HG02884 (cell line): Measurements from ENCODE around the gene EID3.

Experiments used
- ATAC-seq: cut with Tn5 transposase; IDR thresholded peaks from one replicate; pipeline ENCODE4 v1.9.1; 2021; ENCODE audit warnings: mild to moderate bottlenecking, moderate library complexity; ENCODE audit not compliant: unreplicated experiment

Gene EID3

DNA sequence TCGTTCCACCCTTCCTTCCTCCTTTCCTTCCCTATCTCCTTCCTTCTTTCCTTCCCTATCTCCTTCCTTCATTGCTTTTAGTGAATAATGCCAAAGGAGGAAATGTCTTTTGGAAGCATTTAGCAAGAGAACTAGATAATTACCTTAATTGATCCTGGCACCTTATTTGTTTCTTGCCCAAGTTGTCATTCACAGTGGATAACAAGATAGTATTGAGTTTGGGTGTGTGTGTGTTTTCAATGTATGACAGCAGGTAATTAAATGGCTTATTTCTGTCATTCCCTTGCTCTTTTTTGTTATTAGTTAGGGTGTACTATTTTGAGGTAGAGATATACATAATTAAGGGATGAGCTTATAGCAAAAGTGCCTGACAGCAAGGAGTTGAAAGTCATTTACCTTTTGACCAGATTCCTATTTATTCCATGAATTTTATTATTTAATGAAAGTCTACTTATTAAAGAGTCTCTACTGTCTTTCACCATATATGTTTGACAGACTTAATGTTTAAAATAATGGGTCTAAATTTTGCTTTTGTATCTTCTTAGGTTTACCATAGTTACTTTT lies 30.2 kb downstream of the EID3 start:
- ATAC-seq: no peak

DNA sequence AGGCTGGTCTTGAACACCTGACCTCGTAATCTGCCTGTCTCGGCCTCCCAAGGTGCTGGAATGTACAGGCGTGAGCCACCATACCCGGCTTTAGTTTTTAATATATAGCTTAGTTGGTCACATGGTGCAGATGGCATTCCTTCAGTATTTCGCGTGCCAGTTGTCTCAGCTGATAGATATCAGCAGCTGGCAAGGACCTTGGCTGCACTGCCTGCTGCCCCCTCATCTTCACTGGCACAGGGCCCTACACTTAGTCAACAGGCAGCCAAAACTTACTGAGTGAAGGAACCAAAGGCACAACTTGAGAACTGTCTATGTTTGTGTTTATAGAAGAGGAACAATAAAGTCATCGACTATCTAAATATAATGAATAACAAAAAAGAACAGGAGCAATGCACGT lies 31.0 kb downstream of the EID3 start:
- no peak for ATAC-seq

DNA sequence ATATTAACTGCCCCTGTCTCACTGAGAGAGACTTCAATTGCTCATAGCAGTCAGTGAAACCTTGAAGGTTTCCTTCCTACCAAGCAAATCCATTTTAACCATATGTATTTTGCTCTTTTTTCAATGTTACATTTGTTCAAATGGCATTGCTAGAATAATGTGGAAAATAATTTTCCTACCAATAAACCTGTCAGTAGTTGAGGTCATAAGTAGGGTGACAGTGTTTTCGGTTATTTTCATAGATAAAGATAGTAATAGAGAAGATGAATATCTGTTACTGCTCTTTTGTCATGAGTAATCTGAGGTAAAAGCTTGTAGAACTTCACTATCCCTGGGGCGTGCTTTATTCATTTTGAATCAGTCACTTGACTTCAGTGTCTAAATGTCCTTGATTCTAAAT lies 32.6 kb downstream of the EID3 start:
- no peak for ATAC-seq

DNA sequence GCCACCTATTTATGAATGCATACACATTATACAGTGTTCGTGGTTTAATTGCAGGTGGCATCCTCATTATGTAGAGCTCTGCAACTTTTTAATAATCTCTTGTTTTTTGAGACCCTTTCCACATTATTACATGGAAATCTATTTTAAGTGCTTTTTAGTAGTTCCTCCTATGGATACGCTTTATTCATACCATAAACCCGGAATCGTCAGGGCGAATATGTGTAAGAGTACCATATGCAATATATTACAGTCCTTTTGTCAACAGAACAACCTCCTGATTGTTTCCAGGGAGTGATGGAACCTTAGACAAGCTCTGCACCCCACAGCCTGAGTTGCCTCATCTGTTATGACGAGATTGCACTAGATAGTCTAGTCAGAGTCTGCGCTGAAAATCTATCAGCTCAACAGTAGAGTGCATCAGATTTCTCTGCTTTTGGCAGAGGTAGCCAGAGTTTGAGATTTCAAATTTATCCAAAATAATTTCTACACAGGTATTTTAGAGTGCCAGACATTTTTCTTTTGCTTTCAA lies 33.6 kb downstream of the EID3 start:
- no peak for ATAC-seq

DNA sequence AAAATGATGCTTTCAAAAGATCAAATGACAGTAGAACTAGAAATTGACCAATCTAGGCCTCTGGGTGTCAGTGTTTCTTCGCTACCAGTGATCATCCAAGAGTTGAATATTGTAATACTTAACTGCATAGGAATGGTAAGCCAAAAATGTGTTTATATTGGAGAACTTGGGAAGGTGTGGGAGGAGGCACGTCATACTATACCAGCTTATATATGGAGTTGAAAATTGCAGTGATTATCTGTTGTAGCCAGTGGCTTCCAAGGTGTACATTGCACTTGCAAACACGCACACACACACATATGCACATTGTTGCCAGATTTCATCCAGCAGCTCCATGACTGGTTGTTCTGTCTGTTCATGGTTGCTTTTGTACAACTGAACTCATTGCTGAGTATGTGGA lies 36.1 kb downstream of the EID3 start:
- no peak for ATAC-seq

DNA sequence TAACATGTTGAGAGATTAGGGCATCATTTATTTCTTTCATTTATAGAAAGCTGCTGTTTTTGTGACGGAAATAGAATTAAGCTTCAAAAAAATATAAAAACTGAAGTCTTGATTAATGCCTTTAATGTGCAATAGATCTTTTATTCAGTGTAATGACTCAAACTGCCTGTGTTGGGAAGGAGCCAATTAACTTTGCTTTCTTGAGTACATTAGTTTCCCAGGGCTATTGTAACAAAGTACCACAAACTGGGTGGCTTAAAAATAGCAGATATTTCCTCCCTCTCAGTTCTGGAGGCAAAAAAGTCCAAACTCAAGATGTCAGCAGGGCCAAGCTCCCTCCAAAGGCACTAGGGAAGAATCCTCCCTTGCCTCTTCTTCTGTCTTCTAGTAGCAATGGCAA lies 36.6 kb downstream of the EID3 start:
- no peak for ATAC-seq

DNA sequence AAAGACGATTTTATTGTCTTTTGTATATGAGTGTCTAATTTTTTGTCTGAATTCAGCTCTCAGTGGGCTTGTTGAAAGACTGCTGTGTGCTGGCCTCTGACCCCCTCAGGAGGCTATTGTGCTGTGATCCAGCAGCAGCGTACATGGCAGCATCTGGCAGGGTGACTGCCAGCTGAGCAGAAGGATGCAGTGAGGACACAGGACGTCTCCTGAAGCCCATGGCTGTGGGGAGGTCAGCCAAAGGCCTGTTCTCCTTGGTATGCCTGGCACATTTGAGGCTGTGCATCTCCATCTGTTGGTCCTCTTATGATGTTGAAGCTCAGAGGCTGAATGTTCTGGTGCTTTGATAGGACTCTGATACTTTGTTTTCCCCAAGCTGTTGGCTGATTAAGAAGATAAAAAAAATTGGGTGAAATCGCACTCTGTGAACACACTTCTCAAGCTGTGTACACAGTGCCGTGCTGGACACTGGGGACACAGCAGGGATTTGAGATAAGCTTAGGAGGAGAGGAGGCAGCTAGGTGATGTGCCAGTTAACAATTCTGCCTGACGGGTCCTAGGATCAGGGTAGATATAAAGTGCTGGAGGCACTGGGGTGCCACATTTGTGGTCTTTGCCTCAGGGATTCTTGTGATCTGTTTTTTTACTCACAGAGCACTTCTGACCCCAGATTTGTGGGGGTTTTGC lies 37.5 kb downstream of the EID3 start:
- no peak for ATAC-seq

DNA sequence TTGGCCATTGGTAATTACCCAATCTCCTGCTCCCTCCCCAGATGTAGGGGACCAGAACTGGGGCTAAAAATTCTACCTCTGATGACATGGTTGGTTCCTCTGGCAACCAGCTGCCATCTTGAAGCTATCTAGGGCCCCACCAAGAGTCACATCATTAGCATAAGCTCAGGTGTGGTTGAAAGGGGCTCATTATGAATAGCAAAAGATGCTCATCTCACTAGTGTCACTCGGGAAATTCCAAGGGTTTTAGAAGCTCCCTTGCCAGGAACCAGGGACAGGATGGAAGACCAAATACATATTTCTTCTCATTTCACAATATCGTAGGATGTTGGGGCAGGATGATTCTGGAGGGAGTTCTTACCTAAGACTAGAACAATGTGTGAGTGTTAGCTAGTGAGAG lies 38.6 kb downstream of the EID3 start:
- ATAC-seq: no peak

DNA sequence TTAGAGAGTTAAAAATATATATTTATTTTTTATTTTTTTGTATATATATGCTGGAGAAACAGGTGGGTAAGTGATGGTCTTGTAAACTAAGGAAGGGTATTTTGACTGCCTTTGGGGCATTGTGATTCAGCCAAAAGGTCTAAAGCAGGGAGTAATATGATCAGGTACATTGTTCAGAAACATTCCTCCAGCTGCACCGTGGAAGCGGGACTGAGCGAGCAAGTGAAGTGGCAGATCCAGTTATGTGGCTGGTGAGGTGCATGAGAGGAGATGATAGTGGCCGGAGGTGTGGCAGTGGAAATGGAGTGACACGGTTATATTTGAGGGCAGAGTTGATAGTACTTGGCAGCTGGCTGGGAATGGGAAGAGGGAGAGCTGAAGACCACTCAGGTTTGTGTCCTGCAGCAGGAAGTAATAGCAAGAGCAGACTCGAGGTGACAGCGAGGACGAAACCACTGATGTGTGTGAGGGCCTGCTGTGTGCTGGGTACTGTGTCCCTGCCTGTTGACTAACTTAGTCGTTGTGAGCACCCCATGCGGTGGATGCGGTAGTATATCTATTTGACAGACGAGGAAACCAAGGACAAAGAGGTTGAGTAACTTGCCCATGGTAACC lies 39.2 kb downstream of the EID3 start:
- no peak for ATAC-seq

DNA sequence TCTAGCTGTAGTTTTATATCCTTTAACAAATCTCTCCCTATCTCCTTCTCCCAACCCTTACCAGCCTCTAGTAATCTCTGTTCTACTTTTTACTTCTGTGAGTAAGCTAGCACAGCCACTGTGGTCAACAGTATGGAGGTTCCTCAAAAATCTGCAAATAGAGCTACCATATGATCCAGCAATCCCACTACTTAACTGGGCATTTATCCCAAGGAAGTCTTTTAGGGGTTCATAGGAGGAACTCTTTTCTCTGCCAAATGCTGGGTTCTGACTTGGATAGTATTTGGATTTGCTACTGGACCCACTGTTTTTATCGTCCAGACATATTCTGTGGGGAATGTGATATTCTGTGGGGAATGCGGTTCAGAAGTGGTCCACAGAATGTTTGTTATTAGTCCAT lies 41.1 kb downstream of the EID3 start:
- ATAC-seq: no peak

DNA sequence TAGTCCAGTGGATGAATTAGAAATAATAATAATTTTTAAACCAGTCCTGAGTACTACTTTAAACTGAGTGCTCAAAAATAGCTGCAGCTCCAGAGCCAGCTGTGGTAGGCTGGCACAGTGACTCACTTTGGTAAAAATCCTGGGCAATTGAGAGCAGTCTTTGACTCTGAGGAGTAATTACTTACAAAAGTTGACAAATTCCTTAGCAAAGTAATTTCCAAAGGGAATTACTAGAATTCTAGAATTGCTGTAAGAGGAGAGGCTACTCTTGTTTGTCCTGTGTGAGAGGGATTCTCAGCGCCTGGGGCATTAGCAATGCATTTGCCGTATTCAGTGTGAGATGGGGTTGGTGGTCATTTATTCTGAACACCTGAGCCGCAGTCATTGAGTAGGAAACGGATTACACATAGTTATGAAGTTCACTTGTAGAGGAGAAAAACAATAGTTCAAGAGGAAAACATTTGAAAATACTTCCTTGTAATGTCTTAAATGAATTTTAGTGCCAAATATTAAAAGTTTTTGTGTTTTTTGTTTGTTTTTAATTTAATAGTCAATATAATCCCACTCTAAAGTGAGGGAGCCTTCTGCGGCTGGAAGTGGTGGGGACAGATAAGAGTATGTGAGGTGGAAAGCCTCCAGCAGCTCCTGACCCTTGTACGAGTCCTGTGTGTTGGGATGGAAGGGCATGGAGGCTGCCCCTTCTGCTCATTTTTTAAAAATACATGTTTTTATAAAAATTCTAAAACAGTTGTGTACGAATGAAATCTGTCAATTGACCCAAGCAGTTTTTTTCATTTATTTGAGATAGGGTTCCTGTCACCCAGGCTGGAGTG lies 41.9 kb downstream of the EID3 start:
- ATAC-seq: no peak

DNA sequence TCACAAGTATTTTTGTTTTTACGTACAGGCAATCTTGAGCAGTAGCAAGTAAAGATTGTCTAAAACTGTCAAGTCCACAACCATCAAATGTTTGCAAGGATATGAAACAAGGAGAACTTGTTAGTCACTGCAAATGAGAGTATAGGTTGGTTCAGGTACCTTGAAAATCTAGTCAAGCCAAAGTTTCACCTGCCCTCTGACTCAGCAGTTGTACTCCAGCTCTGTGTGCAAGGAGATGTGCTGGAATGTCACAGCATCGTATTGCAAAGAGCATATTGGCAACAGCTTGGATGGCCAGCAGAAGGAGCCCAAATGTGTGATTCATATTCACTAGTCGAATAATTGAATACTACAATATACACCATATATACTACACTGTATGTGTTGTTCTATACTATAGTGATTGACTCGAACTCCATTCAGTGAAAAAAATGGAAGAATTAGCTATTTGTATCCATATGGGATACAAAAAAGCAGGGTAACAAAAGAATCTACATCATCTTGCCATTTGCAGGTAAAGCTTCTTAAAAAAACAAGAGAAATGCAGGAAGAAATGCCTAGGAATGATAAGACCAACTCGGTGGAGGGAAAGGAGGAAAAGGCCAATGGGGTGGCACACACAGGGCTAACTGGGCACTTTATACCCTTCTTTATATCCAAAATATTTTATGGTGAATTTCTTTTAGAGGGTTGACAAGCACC lies 44.0 kb downstream of the EID3 start:
- ATAC-seq: no peak

DNA sequence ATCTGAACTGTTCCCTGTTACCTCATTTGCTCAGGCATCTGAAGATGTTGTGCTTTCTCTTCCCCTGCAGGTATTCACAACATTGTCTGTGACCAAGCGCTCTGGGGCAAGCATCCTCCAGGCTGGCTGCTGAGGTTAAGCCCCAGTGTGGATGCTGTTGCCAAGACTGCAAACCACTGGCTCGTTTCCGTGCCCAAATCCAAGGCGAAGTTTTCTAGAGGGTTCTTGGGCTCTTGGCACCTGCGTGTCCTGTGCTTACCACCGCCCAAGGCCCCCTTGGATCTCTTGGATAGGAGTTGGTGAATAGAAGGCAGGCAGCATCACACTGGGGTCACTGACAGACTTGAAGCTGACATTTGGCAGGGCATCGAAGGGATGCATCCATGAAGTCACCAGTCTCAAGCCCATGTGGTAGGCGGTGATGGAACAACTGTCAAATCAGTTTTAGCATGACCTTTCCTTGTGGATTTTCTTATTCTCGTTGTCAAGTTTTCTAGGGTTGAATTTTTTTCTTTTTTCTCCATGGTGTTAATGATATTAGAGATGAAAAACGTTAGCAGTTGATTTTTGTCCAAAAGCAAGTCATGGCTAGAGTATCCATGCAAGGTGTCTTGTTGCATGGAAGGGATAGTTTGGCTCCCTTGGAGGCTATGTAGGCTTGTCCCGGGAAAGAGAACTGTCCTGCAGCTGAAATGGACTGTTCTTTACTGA lies 44.9 kb downstream of the EID3 start:
- ATAC-seq: no peak

DNA sequence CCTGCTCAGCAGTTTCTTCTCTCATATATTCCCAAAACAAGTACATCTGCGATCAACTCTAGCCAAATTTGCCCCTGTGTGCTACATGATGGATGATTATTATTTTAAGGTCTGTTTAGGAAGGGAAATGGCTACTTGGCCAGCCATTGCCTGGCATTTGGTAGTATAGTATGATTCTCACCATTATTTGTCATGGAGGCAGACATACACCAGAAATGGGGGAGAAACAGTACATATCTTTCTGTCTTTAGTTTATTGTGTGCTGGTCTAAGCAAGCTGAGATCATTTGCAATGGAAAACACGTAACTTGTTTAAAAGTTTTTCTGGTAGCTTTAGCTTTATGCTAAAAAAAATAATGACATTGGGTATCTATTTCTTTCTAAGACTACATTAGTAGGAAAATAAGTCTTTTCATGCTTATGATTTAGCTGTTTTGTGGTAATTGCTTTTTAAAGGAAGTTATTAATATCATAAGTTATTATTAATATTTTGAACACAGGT lies 45.5 kb downstream of the EID3 start:
- ATAC-seq: no peak

DNA sequence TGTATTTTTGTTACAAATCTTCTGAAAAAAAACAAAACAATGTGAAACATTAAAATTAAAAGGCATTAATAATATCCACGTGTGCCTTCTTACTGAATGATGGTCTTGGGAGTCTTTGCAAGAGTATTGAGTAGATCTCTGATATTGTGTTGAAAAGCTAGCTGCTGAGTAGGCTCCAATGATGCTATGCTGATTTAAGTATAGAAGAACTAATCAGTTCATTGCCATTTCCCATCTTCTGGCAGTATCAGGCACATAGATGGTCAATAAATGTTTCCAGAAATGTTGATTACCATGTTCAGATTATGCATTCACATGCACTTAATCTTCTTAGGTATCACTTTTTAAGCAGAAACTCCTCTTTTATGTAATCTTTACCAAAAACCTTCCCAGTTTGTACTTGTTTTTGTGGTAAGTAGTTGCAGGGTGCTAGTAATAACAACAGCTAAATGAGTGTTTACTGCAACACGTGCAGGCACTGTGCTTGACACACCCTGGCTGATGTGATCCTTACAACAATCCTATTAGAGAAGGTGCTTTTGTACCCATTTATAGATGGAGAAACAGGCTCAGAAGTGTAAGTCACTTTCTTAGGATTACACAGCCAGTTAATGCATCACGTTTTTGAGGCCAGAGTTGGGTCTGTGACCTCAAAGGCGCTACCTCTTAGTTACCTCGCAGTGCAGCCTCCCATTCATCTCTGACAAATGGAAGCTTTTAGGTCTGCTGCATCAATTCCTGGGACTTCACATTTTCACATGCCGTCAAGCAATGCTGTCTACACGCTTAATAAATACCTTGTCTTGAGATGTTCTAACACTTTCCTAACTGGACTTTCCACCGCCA lies 46.9 kb downstream of the EID3 start:
- ATAC-seq: no peak

DNA sequence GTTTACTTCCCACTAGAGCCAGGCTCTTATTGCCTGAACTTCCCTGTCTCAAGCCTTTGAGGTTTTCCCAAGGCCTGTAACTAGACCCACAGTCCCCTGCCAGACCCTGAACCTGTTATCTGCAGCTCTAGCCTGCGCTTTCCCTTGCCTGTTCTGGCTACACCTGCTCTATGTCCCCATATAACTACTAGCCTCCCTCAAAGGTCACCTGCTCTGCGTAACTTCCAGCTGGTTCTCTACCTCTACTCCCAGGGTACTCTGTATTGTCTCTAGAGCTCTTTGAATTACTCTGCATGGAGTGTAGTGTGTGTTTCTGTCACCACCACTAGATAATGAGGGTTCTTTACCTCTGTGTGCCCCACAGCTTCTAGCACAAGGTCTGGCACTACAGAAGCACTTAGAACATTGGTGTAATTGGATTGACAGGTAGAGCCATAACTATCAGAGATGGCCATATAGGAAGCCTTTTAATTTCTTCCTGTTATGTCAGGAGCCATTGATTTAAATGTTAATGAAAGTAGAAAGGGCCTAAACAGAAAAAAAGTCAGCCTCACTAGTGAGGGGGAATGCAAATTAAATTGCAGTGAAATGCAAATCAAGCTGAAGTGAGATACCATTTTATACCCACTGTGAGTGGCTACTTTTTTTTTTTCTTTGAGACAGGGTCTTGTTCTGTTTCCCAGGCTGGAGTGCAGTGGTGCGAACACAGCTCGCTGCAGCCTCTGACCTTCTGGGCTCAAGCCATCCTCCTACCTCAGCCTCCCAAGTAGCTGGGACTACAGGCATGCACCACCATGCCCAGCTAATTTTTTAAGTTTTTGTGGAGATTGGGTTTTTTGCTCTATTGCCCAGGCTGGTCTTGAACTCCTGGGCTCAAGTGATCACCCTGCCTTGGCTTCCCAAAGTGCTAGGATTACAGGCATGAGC lies 47.8 kb downstream of the EID3 start:
- no peak for ATAC-seq

DNA sequence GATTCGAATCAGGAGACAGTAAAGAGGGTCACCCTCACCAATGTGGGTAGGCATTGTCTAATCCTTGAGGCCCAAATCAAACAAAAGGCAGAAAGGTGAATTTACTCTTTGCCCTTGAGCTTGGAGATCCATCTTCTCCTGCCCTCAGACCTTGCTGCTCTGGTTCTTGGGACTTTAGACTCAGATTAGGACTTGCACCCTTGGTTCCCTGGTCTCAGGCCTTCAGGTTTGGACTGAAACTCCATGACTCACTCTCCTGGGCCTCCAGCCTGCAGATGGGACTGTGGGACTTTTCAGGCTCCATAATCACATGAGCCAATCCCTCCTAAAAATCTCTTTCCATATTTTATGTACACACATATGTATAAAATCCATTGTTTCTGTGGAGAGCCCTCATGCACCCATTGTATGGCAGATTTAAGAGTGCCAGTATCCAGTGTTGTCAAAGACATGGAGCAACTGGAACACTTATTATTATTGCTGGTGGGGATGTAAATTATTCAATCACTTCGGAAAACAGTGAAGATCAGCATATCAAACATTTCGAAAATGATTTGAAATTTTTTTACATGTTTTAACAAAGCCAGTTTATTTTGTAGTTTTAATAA lies 48.7 kb downstream of the EID3 start:
- no peak for ATAC-seq
